GM12874 (cell line): ENCODE results near the gene RFC2.

Source experiments
- TF ChIP-seq, protein P1 (sequence below): IDR thresholded peaks from 2 replicates; pipeline ENCODE4 v1.5.1; 2011; ENCODE audit warnings: low read depth, mild to moderate bottlenecking, control low read depth, low read length, moderate library complexity; ENCODE audit not compliant: insufficient read depth

The RFC2 gene

DNA sequence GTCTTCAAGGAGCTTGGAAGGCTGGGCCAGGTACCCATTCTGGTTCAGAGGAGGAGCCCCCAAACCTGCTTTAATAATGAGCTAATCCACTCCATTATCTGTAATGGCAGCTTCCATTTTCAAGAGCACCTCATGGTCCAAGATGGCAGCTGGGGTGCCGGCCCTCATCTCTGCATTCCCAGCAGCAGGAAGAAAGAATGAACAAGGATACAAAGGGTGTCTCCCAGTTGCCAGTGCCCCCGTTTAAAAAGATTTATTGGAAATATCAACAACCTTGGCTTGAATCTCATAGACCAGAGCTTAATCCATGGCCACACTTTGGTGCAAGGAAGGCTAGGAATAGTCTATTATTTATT is 35.9 kb downstream of the RFC2 start:
- TF ChIP-seq, protein P1, sequence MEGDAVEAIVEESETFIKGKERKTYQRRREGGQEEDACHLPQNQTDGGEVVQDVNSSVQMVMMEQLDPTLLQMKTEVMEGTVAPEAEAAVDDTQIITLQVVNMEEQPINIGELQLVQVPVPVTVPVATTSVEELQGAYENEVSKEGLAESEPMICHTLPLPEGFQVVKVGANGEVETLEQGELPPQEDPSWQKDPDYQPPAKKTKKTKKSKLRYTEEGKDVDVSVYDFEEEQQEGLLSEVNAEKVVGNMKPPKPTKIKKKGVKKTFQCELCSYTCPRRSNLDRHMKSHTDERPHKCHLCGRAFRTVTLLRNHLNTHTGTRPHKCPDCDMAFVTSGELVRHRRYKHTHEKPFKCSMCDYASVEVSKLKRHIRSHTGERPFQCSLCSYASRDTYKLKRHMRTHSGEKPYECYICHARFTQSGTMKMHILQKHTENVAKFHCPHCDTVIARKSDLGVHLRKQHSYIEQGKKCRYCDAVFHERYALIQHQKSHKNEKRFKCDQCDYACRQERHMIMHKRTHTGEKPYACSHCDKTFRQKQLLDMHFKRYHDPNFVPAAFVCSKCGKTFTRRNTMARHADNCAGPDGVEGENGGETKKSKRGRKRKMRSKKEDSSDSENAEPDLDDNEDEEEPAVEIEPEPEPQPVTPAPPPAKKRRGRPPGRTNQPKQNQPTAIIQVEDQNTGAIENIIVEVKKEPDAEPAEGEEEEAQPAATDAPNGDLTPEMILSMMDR, result no peak

DNA sequence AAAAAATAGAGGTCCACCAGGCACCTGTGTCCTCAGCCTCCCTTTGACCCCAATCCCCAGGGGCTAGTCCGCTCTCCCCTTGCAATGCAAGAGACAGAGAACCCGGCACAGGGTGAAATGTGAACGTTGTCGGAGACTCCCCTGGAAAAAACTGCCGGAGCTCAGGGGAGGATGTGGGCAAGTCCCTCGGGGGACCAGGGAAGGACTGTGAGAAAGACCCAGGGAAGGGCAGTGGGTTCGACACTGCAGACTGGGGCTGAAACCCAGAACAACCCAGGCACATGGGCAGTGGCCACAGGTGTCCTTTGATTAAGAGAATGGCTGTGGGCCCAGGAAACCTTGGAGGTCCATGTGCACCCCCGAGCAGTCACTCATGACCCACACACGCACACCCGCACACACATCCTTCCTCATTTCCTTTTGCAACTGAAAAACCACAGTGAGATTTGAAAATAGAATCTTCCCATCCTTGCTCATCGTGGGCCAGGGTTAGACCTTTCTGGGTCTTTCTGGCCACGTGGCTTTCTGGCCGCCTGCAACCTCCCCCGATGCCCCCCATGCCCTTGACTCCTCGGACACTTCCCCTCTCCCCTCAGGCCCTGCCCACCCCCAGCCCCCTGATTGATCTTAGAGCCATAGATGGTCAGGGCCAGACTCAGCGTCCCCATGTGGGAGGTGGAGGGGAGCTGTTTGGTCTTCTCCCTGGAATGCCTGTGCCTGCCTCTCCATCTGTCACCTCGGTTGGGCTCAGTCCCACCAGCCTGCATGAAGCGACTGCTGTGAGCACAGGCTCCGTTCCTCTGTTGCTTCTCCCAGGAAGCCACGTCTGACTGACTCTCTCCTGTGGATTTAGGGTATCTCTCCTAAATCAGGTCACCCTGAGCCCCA is 36.5 kb downstream of the RFC2 start:
- TF ChIP-seq, protein P1, result no peak

- TF ChIP-seq, protein P1, result no peak
Observed at GRCh38 chr7:74216361-74216761, 37.8 kb downstream of the RFC2 start.

DNA sequence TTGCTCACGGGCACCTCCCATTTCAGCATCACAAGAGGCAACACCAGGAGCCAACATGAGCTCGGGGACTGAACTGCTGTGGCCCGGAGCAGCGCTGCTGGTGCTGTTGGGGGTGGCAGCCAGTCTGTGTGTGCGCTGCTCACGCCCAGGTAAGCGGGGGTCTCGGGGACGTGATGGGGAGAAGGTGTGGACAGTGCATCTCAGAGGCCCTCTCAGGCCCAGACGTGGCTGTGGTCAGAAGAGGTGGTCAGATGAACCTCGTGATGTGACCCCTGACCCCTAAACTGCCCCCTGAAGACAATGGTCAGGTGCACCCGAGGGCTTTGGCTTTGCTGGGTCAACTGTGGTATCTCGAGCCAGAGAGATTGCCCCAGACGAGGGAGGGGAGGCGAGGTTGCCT is 38.3 kb downstream of the RFC2 start:
- TF ChIP-seq, protein P1, result no peak

DNA sequence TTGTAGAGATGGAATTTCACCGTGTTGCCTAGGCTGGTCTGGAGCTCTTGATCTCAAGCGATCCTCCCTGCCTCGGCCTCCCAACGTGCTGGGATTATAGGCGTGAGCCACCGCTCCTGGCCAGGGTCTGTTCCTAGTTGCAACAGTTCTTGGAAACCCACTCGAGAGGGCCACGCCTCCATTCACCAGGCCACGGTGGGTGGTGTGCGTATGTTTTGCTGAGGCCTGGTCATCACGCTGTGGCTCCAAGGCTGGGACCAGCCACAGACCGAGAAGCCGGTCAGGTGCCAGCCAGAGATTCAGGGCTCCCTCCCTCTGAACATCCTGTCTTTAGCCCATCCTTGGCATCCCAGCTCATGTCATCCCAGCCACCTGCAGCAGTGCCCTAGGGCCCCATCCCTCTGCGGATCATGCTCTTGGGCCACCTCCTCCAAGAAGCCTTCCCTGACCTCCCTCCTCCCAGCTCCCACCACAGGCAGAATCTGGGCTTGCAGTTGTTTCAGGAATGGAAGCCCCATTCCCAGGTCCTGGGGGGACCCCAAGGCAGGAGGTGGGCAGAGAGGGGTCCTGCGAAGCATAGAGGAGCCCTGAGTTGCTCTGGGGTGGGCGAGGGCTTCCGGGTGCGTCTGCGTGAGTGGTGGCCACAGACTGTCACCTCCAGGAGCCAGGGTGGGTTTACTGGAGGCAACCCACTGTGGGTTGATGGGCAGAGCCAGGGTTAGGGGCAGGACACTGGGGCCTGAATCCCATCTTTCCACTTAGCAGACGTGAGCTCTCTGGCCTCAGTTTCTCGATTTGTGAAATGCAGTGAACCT is 39.2 kb downstream of the RFC2 start:
- TF ChIP-seq, protein P1, result no peak

DNA sequence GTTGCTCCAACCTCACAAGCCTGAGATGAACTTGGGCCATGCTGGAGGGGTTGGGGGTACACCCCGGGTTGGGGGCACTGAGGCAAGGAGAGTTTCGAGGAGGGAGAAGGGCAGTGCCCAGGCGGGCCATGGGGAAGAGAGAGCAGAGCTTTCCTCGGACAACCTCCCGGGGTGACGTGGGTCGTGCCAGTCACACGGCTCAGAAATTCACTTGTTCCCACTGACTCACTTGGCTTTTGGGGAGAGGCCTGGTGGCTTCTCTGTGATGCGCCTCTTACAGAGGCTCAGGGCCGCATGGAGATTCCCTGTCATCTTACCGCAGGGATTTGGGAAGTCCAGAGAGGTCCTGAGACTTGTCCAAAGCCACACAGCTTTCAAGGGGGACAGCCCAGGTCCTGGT is 41.5 kb downstream of the RFC2 start:
- TF ChIP-seq, protein P1, result no peak

DNA sequence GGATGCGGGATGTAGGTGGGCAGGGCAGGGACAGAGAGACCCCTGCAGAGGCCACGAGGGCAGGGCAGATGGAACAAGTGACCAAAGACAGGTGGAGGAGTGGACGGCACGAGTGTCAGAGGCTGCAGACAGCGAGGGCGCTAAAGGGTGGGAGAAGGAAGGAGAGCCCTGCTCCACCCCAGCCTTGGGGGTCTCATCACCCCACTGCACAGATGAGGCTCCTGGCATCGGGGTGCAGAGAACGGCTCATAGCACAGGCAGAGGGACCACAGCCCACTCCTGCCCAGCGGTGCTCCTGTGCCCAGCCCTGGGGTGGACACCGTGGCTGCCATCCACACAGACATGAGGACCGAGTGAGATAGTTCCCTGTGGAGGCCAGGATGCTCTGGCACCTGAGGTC is 46.6 kb downstream of the RFC2 start:
- TF ChIP-seq, protein P1, result no peak
